ENCODE results near the gene CD244. TPM values are rescaled to one million over a fixed set of nuclear protein-coding genes. Genes with fewer than 3 reads are reported as not detected.

Gene CD244, protein sequence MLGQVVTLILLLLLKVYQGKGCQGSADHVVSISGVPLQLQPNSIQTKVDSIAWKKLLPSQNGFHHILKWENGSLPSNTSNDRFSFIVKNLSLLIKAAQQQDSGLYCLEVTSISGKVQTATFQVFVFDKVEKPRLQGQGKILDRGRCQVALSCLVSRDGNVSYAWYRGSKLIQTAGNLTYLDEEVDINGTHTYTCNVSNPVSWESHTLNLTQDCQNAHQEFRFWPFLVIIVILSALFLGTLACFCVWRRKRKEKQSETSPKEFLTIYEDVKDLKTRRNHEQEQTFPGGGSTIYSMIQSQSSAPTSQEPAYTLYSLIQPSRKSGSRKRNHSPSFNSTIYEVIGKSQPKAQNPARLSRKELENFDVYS
- total RNA-seq (2022; extraction: Qiagen RNA extraction; ENCODE audit: low read depth), result not detected in 5 replicates

DNA sequence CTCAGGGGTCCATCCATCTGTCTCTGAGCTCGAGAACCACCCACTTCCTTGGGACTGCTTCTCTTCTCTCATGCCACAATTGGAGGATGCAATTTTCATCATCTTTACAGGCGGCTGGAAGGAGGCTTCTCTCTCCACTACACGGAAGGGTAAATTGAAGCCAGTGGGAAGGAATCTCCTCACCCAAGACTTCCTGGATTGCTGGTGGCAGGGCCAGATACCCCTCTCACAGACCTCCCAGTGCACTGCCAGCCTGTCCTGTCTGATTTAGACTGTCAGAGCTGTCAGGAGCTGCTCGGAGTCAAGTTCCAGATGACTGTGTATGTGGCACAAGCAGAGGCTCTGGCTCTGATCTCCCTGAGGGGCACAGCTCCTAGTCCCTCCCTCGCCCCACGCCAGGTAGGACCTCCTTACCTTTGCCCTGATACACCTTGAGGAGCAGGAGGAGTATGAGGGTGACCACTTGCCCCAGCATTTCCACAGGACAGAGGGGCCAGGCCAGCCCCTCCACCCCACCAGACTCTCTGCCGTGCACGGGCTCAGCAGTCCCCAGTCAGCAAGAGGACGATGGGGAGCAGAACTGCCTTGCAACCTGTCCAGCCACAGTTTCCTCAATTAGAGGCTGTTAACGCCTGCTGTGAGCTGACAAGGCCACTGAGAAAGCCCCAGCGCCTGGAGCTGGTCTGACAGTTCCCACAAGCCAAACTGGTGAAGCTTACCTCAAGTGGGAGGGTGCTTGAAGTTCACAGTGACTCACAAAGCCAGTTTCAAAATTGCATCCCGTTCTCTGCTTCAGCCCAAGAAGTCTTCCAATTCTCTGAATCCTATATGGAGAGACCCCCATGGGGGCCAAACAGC is at the start of gene CD244:
TSS of gene CD244 (minus strand) at position 685 of the 858 bp plus-strand sequence. CDS start at position 475, 210 bp downstream.

DNA sequence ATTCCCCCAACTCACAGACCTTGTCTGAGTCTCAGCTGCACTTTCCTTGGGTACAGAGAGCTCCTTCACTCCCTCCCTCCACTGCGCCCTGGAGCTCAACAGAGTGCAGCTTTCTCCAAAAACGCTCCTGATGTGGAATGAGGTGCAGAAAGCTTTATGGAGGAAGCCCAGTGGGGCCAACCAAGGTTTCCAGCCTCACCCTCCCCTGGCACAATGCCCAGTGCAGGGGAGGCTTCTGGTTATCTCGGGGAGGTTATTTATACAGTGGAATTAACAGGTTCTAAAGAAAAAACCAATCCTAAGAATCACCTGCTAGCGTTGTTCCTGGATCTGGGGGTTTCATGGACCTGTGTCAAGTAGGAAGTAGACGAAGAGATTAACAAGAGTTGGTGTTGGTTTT is 22.4 kb upstream of the CD244 start, which contains the start of gene ITLN1:
TSS of gene ITLN1 (minus strand) at position 139 of the 400 bp plus-strand sequence. CDS start 303 bp downstream, outside the sequence.

DNA sequence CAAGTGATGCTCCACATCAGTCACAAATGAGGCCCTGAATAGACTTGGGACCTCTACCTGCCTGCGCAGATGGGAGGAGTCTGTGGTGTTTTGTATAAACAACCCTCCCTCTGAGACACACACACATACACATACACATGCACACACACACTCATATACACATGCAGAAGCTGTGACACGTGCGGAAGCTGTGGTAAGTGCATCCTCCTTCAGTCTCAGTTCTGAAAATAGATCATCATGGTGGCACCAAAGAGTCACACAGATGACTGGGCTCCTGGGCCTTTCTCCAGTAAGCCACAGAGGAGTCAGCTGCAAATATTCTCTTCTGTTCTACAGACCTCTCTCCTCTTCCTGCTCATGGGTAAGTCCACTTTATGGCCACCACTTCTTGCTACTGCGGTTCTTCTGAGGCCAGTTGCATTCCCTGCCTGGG is 66.7 kb downstream of the CD244 start, which contains the start of gene LY9:
TSS of gene LY9 (plus strand) at position 224 of the 433 bp plus-strand sequence. CDS start at position 238, 14 bp downstream.

Other genes with a start within 250 kb of the CD244 start
- not detected in 5 replicates for gene SLAMF1, start 215.8 kb downstream of the CD244 start, total RNA-seq (2022; extraction: Qiagen RNA extraction; ENCODE audit: low read depth)
- not detected in 5 replicates for gene CD48, start 151.1 kb downstream of the CD244 start, total RNA-seq (2022; extraction: Qiagen RNA extraction; ENCODE audit: low read depth)
- 1.6 to 4.0 TPM (median 2.6 TPM) in 5 replicates for gene SLAMF7, start 123.6 kb downstream of the CD244 start, total RNA-seq (2022; extraction: Qiagen RNA extraction; ENCODE audit: low read depth)
- gene LY9, start 66.7 kb downstream of the CD244 start, total RNA-seq (2022; extraction: Qiagen RNA extraction; ENCODE audit: low read depth), result 0.07 to 0.18 TPM (median 0.11 TPM) in 4 of 5 replicates, not detected in the other
- not detected in 5 replicates for gene ITLN1, start 22.3 kb upstream of the CD244 start, total RNA-seq (2022; extraction: Qiagen RNA extraction; ENCODE audit: low read depth)
- 0.14 to 0.30 TPM (median 0.14 TPM) in 3 of 5 replicates, not detected in the others for gene ITLN2, start 91.9 kb upstream of the CD244 start, total RNA-seq (2022; extraction: Qiagen RNA extraction; ENCODE audit: low read depth)
- 45.4 to 56.7 TPM (median 50.6 TPM) in 5 replicates for gene F11R, start 158.3 kb upstream of the CD244 start, total RNA-seq (2022; extraction: Qiagen RNA extraction; ENCODE audit: low read depth)
- 0.21 to 0.46 TPM (median 0.24 TPM) in 3 of 5 replicates, not detected in the others for gene TSTD1, start 176.1 kb upstream of the CD244 start, total RNA-seq (2022; extraction: Qiagen RNA extraction; ENCODE audit: low read depth)
- 48.5 to 57.3 TPM (median 53.1 TPM) in 5 replicates for gene USF1, start 183.1 kb upstream of the CD244 start, total RNA-seq (2022; extraction: Qiagen RNA extraction; ENCODE audit: low read depth)
- gene ARHGAP30, start 207.0 kb upstream of the CD244 start, total RNA-seq (2022; extraction: Qiagen RNA extraction; ENCODE audit: low read depth), result 0.06 to 0.13 TPM (median 0.10 TPM) in 5 replicates
- 1.3 to 1.9 TPM (median 1.7 TPM) in 5 replicates for gene NECTIN4, start 226.7 kb upstream of the CD244 start, total RNA-seq (2022; extraction: Qiagen RNA extraction; ENCODE audit: low read depth)
- gene KLHDC9, start 235.5 kb upstream of the CD244 start, total RNA-seq (2022; extraction: Qiagen RNA extraction; ENCODE audit: low read depth), result 1.6 to 1.7 TPM (median 1.7 TPM) in 5 replicates

Measured in A549 treated with DMSO at 1 μM for 4 hours (cell line).